Measurements from ENCODE around the gene NET1.

The NET1 gene

DNA sequence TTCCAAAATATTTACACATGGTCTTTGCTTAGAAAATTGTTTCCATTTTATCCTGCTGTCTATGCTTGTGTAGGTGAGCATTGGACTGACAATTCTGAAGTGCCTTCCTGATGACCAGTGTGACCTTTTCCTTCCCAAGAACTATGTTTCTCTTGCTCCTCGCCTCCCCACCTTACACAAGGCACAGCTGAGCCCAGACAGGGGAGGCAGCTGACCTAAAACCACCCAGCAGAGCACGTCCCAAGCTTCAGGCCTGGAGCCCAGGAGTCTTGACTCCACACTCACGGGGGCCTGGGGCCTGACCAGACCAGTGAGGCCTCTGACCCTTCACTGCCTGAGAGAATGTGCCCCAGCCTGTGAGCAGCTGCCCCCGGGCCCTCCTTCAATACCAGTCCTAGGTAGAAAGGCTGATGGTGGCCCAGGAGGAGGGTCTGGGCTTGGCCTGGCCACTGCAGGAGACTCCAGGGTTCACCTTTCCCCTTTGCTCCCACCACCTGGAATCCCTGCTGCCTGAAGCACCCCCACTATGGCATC lies 80.0 kb downstream of the NET1 start:
- DNase-seq (ENCODE audit: low read depth, low spot score) = no peak
- H3K4me3 ChIP-seq (ENCODE audit: low read length) = no peak overlapping the region

DNA sequence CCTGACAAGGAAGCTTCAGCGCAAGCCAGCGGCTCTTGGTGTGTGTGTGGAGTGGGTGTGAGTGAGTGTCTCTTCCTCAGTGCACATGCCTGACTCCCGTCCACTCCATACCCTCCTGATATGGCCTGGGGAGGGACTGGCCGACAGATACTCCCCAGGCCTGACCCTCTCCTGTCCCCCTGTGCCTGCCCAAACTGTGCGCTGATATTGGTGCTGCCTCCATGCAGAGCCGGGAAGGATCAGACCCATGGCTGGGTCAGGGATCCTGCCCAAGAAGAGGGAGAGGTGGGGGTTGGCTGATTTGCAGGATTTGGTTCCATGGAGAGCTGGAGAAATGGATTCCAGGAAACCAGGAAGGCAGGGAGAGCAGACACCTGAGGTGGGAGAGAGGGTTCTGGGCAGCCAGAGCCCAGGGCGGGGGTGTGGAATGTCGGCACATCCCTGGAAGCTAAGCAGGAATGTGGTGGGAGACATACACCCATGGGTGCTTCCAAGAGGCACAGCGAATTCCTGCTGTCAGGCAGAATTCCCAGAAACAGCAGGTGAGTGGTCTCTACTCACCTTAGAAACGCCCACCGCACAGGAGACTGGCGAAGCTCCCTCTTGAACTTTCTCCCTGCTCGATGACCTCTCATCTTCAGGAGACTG lies 80.7 kb downstream of the NET1 start:
- no peak overlapping the region for H3K4me3 ChIP-seq (ENCODE audit: low read length)
- DNase-seq (ENCODE audit: low read depth, low spot score) = no peak

DNA sequence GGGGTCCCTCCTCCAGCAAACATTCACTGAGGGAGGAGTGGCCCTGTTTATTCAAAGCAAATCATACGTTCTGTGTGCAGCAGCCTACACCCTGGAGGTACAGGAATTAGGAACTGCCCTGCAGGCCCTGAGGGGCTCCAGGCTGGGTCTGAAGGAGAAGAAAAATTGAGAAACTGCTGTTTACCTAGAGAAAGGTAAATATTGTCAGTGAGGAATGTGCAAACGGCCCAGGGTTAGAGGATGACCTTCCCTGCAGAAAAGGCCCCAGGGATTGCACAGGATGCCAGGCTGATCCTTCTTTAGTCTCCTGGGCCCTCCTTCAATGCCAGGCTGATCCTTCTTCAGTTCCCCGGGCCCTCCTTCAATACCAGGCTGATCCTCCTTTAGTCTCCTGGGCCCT lies 81.3 kb downstream of the NET1 start:
- no peak overlapping the region for H3K4me3 ChIP-seq (ENCODE audit: low read length)
- no peak for DNase-seq (ENCODE audit: low read depth, low spot score)

DNA sequence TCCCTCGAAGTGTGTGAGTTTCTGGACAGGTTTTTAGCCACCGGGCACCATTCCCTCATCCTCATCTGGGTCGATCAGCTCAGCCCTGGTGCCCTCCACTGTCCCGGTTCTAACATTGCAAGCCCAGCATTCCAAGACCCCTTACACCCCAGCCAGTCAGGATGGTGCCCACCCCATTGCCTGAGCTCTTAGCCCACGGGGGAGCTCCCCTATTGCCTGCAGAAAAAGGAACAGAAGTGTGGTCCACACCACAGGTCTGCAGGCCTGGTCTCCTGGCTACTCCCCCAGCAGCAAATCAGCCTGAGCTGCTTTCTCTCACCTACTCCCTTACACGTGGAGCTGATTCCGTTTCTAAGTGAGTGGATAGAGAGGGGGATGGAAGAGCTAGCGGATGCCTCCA lies 82.3 kb downstream of the NET1 start:
- DNase-seq (ENCODE audit: low read depth, low spot score) = no peak
- no peak overlapping the region for H3K4me3 ChIP-seq (ENCODE audit: low read length)

DNA sequence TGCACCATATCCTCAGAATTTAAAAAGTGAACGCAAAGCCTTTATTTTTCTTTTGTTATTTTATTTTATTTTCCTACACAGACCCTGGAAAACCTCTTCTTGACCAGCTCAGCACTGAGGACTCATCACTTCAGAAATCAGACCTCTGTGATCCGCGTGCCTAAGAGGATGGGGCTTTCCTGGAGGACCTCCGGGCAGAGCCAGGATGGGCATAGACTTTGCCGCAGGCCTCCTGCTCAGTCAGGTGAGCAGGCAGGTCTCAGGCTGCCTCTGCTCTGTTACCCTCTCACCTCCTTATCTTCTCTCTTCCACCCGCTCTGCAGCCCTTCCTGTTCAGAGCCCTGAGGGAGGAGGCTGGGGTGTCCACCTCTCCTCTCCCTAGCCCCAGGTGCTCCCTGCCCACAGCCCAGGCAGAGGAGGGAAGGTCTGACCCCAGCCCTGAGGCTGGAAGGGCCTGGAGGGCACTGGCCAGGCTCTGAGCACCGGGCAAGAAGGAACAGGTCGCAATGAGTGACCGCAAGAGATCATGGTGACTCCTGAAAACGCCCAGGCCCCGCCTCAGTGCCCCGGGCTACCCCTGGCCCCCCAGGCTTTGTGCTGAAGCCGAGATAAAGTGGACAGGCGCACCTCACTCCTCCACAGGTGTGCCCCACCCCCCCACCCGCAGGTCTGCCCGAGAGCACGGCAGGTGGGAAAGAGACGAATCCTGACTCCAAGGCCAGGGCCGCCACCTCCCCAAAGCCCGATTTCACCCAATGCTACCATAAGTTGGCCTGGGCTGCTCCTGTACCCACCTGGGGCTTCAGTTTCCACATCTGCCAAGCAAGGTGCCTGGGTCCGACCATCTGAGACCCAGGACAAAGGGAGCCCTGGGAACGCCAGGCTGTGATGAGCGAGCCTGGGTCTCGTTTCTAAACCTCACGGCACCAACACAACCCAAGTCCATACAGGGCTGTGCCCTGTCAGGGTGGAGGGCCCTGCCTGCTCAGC lies 84.2 kb downstream of the NET1 start:
- DNase-seq (ENCODE audit: low read depth, low spot score) = no peak
- no peak overlapping the region for H3K4me3 ChIP-seq (ENCODE audit: low read length)

DNA sequence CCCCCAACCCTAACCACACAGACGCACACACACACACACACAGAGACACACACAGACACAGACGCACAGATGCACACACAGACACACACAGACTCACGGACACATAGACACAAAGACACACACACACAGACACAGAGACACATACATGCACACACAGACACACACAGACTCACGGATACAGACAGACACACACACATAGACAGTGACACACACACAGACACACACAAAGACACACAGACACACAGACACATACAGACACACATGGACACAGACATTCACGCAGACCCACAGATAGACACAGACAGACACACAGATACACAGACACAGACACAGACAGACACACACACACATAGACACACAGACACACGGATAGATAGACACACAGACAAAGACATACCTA lies 84.9 kb downstream of the NET1 start:
- no peak for DNase-seq (ENCODE audit: low read depth, low spot score)

DNA sequence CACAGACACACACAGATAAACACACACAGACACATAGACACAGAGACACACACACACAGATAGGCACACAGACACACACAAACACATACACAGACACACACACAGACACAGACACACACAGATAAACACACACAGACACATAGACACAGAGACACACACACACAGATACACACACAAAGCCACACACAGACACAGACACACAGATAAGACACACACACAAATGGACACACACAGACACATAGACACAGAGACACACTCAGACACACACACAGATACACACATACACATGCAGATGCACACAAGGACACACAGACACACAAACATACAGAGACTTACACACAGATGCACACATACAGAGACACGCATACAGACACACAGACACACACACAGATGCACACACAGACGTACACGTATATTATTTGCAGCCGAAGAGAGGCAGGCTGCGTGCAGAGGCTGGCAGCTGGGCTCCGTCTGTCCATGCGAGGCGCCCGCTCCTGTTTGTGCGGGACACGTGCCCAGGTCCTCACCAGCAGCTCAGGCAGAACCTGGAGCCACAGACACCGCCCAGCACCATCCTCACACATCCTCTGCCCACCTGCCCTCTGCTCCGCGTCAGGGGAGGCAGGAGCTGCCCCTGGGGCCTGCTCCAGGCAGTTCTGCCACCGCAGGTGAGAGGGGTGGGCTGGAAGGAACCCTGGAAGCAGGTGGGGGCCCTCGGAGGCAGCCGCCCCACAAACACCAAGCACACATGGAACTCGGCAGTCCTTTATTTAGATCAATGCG lies 85.8 kb downstream of the NET1 start:
- DNase-seq (ENCODE audit: low read depth, low spot score) = no peak
- H3K4me3 ChIP-seq (ENCODE audit: low read length) = no peak overlapping the region

More for the DNA sequence above, 84.9 kb downstream of the NET1 start:
- no peak overlapping the region for H3K4me3 ChIP-seq (ENCODE audit: low read length)

DNA sequence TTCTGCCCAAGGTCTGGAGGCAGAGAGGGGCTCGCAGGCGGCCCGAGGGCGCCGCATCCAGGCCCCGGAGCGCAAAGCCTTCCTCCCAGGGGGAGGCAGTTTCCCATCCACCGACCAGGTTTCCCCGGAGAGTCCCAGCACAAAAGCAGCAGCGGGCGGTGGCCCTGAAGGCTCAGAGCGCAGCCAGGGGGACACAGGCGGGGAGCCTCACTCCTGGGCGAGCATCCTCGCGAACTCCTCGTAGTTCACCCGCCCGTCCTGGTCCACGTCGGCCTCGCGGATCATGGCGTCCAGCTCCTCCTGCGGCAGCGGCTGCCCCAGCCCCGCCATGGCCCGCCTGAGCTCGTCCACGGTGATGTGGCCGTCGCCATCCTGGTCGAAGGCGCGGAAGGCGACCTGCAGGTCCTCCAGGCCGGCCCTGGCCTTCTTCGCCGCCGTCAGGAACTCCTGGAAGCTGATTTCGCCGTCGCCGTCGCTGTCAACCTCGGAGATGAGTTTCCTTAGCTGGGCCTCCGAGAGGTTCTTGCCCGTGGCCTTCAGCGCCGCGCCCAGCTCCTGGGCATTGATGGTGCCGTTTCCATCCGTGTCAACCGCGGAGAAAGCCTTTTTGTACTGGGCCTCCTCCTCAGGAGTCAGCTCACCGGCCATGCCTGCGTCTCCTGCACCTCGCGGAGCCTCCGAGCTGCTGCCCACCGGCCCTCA lies 86.6 kb downstream of the NET1 start:
- no peak overlapping the region for H3K4me3 ChIP-seq (ENCODE audit: low read length)
- DNase-seq (ENCODE audit: low read depth, low spot score) = no peak

DNA sequence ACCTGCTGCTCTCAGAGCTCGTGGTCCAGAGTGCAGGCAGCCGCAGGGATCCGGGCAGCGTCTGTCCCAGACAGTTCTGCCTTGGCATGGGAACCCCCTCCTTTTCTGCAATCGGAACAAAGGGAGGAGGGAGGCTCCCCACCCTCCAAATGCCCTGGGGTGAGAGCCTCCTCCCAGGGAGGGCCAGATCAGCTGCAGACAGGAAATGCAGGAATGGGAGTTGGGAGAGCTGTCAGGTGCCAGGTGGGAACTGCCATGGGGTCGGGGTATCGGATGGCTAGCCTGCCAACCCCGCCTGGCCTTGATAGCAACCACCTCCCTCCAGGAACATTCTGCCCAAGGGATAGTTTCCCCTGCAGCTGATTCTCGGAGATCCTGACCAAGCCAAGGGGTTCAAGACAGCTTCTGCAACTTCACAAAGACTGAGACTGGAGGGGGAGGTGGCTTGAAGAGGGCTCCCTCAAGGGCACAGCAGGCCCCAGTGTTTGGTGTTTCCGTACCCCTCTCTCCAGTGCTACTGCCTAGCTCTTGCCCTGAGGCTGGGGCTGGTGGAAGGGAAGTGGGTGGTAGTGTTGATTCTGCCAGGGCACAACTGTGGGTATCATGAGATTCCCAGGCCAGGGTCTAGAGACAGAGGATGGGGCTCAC lies 87.3 kb downstream of the NET1 start, which contains the start of gene CALML5:
CALML5 (minus strand) TSS at position 78 of the 648 bp plus-strand sequence. CDS start 132 bp downstream, outside the sequence.
- no peak within 1 kb of the TSS for H3K4me3 ChIP-seq (ENCODE audit: low read length)

DNA sequence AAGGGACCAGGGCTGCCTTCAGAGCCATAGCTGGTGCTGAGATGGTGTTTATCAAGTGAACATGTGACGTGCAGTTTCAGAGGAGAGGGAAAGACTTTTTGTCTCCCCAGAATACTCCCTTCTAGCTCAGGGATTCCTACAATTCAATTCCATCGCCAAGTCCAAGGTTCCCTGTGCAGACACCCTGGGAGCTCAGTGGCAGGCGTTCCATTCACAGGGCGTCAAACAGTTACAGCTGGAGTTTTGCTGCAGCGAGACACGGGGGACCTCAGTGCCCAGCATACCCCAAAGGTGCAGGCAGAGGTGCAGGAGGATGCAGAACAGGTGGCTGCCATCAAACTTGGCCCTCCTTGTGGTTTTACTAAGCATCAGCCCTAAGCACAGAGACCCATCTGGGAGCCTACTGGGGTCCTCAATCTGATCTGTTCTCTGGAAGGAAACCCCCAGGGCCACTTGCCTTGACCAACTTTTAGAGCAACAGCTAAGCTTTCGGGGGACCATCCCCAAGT lies 87.9 kb downstream of the NET1 start:
- DNase-seq (ENCODE audit: low read depth, low spot score) = no peak
- H3K4me3 ChIP-seq (ENCODE audit: low read length) = no peak overlapping the region

More for the DNA sequence above, 87.3 kb downstream of the NET1 start, which contains the start of gene CALML5:
- no peak for DNase-seq (ENCODE audit: low read depth, low spot score)

DNA sequence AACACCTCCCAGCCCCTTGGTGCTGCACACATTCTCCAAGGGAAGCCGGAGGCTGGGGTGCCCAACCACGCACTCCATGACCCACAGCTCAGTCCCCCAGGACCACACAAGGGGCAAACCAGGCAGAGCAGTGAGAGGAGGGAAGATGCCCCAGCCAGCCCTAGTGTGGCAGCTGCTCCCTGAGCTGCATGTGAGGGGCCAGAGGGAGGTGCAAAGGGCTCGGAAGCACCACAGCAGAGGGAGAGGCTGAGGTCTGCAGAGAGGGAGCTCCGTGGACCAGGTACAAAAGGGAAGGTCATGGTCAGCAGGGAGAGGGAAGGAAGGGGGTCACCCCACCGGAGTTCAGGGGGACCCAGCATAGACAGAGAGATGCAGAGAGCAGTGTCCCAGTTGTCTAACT lies 88.6 kb downstream of the NET1 start:
- no peak for DNase-seq (ENCODE audit: low read depth, low spot score)
- no peak overlapping the region for H3K4me3 ChIP-seq (ENCODE audit: low read length)

DNA sequence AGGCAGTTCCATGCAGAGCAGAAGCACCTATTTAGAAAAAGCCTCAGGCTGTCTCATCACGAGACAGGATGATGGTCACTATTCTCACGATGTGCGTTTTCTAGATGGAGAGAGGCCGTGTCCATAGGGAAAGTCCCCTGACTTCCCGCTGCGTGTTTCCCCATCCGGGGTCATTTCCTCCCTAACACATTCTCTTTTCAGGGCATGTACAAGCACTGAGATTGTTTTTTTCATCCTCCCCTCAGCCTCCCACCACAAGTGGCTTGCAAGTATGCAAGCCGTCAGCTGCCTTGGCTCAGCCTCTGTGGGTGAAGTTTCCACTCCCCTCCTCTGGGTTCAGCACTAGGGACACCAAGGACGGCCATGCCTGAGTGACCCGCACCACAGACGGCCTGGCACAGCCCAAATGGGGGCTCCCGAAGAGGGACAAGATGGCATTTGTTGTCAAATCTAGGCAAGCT lies 89.7 kb downstream of the NET1 start:
- no peak for DNase-seq (ENCODE audit: low read depth, low spot score)
- H3K4me3 ChIP-seq (ENCODE audit: low read length) = no peak overlapping the region

DNA sequence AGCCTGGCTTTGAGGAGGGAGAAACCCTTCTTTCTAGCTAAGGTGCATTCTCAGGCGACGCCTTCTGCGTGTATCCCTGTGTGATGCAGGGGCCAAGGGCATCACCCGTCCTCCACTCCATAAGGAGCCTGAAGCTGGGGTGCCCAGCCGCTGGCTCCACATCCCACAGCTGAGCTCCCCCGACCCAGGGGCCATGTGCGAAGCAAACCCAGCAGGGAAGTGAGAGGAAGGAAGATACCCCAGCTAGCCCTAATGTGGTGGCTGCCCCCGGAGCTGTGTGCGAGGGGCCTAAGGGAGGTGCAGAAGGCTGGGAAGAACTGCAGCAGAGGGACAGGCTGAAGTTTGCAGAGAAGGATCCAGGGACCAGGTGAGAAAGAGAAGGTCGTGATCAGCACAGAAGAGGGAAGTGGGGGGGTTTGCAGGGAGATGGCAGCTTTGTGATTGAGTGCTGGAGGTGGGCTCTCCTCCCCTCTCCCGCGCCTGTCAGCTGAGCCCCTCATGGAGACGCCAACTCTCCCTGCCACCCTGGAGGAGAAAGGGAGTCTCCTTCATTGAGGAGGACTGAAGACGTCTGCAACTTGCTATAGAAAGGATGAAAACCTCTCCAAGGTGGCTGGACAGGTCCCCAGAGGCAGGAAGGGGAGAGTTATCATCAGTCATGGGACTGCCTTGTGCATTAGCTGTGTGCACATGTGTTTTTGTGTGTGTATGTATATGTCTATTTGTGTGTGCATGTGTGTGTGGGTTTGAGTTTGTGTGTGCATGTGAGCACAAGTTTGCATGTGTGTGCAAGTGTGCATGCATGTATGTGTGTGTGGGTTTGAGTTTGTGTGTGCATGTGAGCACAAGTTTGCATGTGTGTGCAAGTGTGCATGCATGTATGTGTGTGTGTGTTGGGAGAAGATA lies 90.5 kb downstream of the NET1 start:
- H3K4me3 ChIP-seq (ENCODE audit: low read length) = no peak overlapping the region
- DNase-seq (ENCODE audit: low read depth, low spot score) = no peak

DNA sequence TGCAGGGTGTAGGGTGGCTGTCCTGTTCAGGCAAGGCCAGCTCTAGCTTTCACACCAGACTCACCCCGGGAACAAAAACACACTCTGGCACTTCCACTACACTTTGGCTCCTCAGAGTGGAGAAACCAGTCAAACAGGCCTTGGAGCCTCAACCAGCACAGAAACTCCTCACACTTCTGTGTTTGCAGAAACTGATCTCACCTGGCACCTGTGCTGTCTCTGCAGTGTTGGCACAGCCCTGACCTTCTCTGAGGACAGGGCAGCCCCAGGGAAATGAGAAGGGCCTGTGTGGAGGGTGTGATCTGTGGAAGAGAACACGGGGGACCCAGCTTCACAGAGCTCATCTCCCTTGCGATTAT lies 91.1 kb downstream of the NET1 start:
- H3K4me3 ChIP-seq (ENCODE audit: low read length) = no peak overlapping the region
- DNase-seq (ENCODE audit: low read depth, low spot score) = no peak

DNA sequence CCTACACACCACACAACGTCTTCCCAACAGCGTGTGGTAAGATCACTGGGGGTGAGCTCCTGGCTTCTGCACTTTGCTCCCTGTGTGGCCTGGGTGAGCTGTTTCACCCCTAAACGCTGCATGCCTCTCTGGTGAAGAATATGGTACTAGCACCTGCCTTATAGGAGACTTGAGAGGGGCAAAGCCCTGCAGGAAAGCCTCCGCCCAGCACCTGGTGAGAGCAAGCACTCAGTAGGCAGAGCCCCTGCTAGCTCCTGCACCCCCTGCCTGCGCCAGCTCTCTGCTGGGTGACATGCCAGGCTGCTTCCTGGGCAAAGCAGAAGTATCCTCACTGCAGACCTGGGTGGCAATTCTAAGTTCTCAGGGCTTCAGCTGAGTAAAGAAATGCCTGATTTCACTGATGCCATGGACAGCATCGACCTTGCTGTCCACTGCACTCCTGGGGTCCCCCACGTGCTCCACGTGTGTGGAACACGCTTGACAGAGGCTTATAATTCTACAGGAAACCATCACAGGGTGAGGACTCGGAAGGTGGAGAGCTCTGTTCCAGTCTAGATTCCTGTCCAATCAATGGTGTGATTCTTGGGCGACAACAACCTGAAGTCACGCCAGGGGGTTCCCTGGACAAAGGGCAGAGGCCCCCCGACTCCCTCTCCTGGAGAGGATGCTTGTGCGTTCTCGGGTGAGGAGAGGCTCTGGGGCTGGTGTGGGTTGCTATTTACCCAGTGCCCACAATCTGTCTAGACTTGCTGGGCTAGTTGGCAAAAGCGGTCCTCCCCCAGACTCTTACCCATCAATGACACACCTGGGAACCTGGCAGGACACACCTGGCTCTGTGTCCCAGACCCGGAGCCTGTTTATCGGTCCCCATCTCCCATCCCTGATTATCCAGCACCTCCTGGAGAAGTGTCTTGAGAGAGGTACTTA lies 92.1 kb downstream of the NET1 start:
- no peak overlapping the region for H3K4me3 ChIP-seq (ENCODE audit: low read length)
- DNase-seq (ENCODE audit: low read depth, low spot score) = no peak

DNA sequence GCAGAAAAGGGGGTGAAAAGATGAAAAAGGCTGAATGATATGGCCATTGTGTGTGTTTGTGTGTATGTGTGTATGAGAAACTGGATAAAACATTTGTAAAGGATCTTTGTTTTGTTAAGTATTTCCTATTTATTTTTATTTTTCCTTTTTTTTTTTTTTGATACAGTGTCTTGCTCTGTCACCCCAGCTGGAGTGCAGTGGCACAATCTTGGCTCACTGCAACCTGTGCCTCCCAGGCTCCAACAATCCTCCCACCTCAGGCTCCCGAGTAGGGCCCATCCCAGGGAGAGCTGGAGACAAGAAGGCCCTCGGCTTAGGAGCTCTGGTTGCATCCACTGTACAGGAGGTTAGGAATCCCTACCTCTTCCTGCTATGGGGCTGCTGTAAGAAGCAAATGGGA lies 93.9 kb downstream of the NET1 start:
- DNase-seq (ENCODE audit: low read depth, low spot score) = no peak
- no peak overlapping the region for H3K4me3 ChIP-seq (ENCODE audit: low read length)

Data from Jurkat, Clone E6-1 (cell line).